HepG2 (cell line): ENCODE measurements around the gene FSCN2. TPM values are rescaled to one million over a fixed set of nuclear protein-coding genes. Genes with fewer than 3 reads are reported as not detected.

Source experiments
- AGO1 ChIP-seq: fragments of 200-400 bp; formaldehyde crosslinking; IDR thresholded peaks from 2 replicates; pipeline ENCODE4 v1.6.1; 2017; ENCODE audit warnings: mild to moderate bottlenecking, low read depth, low read length, moderate library complexity; ENCODE audit not compliant: poor library complexity, severe bottlenecking
- BRD4 ChIP-seq: sonication (generic); formaldehyde crosslinking; IDR thresholded peaks from 2 replicates; pipeline ENCODE4 v1.4.0; 2020; ENCODE audit warnings: missing genetic modification reagents
- EZH2 ChIP-seq: conservative IDR thresholded peaks from 2 replicates; pipeline ENCODE4 v1.6.1; 2012; ENCODE audit warnings: mild to moderate bottlenecking, low read depth, low read length, moderate library complexity
- HOMEZ ChIP-seq: IDR thresholded peaks from 2 replicates; pipeline ENCODE4 v1.6.1; 2016; ENCODE audit warnings: low read depth
- KMT2B ChIP-seq: IDR thresholded peaks from 2 replicates; pipeline ENCODE4 v1.6.1; 2016; ENCODE audit warnings: missing genetic modification reagents, missing compliant biosample characterization
- NFKBIZ ChIP-seq: IDR thresholded peaks from 2 replicates; pipeline ENCODE4 v1.6.1; 2018; ENCODE audit warnings: missing genetic modification reagents, missing compliant biosample characterization
- PCBP1 ChIP-seq: fragments of 200-400 bp; formaldehyde crosslinking; IDR thresholded peaks from 2 replicates; pipeline ENCODE4 v1.6.1; 2017; ENCODE audit warnings: mild to moderate bottlenecking, low read depth, low read length, borderline replicate concordance
- RFXAP ChIP-seq: sonication (generic); formaldehyde crosslinking; IDR thresholded peaks from 2 replicates; pipeline ENCODE4 v1.4.0; 2020; ENCODE audit warnings: missing genetic modification reagents, borderline replicate concordance
- ZFYVE20 ChIP-seq: sonication (generic); formaldehyde crosslinking; IDR thresholded peaks from 2 replicates; pipeline ENCODE4 v1.8.0; 2023; ENCODE audit warnings: low read depth, mild to moderate bottlenecking, moderate library complexity, missing genetic modification reagents, borderline replicate concordance
- ZNF232 ChIP-seq: sonication (generic); formaldehyde crosslinking; IDR thresholded peaks from 2 replicates; pipeline ENCODE4 v1.4.0; 2020; ENCODE audit warnings: missing genetic modification reagents, borderline replicate concordance
- ZNF619 ChIP-seq: sonication (generic); formaldehyde crosslinking; IDR thresholded peaks from 2 replicates; pipeline ENCODE4 v1.4.0; 2020; ENCODE audit warnings: mild to moderate bottlenecking, missing genetic modification reagents
- ZNF709 ChIP-seq: sonication (generic); formaldehyde crosslinking; IDR thresholded peaks from 2 replicates; pipeline ENCODE4 v1.5.0; 2020; ENCODE audit warnings: mild to moderate bottlenecking, missing genetic modification reagents
- ZNF766 ChIP-seq: sonication (generic); formaldehyde crosslinking; IDR thresholded peaks from 2 replicates; pipeline ENCODE4 v1.5.0; 2020; ENCODE audit warnings: missing genetic modification reagents, borderline replicate concordance
- polyA plus RNA-seq, 8 experiments: library from polyadenylated mRNA; depleted of rRNA in 3 of 8; stranded (reverse) in 7 of 8; unstranded in 1 of 8; fragments of >200 nt; fragmentation: Illumina TruSeq in 4 of 8; extraction: Trizol in 4 of 8; gene quantifications; 2 replicates each; pipeline versions ENCODE4 v1.2.1 to v1.2.3, GENCODE V29; 2011 to 2016; ENCODE audit warnings: low read depth in 4 of 8, missing spikeins in 1 of 8, mixed read lengths in 1 of 8; ENCODE audit not compliant: insufficient read depth in 1 of 8
- total RNA-seq, 5 experiments: library from RNA; depleted of rRNA; stranded (reverse); fragments of >200 nt; fragmentation: Illumina TruSeq; extraction: Trizol; gene quantifications; 2 replicates each; pipeline ENCODE4 v1.2.3, GENCODE V29; 2016; ENCODE audit warnings: low read depth in 1 of 5
- TF ChIP-seq, protein P1 (sequence below): sonication (generic); formaldehyde crosslinking; IDR thresholded peaks from one replicate; pipeline ENCODE4 v1.5.1; 2020; ENCODE audit warnings: mild to moderate bottlenecking, missing genetic modification reagents; ENCODE audit errors: not compliant biosample characterization
- TF ChIP-seq, protein P2 (sequence below): IDR thresholded peaks from 2 replicates; pipeline ENCODE4 v1.6.1; 2016; ENCODE audit warnings: mild to moderate bottlenecking
- TF ChIP-seq, protein P3 (sequence below): IDR thresholded peaks from 2 replicates; pipeline ENCODE4 v1.6.1; 2018; ENCODE audit warnings: missing genetic modification reagents, mild to moderate bottlenecking, missing compliant biosample characterization

The FSCN2 gene
- total and polyA plus RNA-seq, 2 of the 13 experiments (the other 11 are each of a cell fraction or from before 2014, with no cell fraction given), result 0.09 TPM; not detected in 1

GRCh38 chr17:81487487-81488275 lies 40.5 kb upstream of the FSCN2 start (continued):
- TF ChIP-seq, protein P1, sequence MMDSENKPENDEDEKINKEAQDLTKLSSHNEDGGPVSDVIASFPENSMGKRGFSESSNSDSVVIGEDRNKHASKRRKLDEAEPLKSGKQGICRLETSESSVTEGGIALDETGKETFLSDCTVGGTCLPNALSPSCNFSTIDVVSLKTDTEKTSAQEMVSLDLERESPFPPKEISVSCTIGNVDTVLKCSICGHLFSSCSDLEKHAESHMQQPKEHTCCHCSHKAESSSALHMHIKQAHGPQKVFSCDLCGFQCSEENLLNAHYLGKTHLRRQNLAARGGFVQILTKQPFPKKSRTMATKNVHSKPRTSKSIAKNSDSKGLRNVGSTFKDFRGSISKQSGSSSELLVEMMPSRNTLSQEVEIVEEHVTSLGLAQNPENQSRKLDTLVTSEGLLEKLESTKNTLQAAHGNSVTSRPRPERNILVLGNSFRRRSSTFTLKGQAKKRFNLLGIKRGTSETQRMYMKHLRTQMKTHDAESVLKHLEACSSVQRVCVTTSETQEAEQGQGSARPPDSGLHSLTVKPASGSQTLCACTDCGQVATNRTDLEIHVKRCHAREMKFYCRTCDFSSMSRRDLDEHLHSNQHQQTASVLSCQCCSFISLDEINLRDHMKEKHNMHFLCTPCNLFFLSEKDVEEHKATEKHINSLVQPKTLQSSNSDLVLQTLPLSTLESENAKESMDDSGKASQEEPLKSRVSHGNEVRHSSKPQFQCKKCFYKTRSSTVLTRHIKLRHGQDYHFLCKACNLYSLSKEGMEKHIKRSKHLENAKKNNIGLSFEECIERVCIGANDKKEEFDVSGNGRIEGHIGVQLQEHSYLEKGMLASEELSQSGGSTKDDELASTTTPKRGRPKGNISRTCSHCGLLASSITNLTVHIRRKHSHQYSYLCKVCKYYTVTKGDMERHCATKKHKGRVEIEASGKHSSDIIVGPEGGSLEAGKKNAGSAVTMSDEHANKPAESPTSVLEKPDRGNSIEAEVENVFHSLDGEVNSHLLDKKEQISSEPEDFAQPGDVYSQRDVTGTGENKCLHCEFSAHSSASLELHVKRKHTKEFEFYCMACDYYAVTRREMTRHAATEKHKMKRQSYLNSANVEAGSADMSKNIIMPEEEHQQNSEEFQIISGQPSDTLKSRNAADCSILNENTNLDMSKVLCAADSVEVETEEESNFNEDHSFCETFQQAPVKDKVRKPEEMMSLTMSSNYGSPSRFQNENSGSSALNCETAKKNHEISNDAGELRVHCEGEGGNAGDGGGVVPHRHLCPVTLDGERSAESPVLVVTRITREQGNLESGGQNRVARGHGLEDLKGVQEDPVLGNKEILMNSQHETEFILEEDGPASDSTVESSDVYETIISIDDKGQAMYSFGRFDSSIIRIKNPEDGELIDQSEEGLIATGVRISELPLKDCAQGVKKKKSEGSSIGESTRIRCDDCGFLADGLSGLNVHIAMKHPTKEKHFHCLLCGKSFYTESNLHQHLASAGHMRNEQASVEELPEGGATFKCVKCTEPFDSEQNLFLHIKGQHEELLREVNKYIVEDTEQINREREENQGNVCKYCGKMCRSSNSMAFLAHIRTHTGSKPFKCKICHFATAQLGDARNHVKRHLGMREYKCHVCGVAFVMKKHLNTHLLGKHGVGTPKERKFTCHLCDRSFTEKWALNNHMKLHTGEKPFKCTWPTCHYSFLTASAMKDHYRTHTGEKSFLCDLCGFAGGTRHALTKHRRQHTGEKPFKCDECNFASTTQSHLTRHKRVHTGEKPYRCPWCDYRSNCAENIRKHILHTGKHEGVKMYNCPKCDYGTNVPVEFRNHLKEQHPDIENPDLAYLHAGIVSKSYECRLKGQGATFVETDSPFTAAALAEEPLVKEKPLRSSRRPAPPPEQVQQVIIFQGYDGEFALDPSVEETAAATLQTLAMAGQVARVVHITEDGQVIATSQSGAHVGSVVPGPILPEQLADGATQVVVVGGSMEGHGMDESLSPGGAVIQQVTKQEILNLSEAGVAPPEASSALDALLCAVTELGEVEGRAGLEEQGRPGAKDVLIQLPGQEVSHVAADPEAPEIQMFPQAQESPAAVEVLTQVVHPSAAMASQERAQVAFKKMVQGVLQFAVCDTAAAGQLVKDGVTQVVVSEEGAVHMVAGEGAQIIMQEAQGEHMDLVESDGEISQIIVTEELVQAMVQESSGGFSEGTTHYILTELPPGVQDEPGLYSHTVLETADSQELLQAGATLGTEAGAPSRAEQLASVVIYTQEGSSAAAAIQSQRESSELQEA (CRISPR knock-in tag), result peak; percentile 92
- TF ChIP-seq NFKBIZ (CRISPR knock-in tag), result peak; percentile 44; the same call in 1 of the 2 replicates
- TF ChIP-seq ZNF766 (CRISPR knock-in tag), result no peak
- TF ChIP-seq PCBP1, result no peak
- no peak for TF ChIP-seq ZNF619 (CRISPR knock-in tag)
- TF ChIP-seq, protein P2, sequence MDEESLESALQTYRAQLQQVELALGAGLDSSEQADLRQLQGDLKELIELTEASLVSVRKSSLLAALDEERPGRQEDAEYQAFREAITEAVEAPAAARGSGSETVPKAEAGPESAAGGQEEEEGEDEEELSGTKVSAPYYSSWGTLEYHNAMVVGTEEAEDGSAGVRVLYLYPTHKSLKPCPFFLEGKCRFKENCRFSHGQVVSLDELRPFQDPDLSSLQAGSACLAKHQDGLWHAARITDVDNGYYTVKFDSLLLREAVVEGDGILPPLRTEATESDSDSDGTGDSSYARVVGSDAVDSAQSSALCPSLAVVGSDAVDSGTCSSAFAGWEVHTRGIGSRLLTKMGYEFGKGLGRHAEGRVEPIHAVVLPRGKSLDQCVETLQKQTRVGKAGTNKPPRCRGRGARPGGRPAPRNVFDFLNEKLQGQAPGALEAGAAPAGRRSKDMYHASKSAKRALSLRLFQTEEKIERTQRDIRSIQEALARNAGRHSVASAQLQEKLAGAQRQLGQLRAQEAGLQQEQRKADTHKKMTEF (CRISPR knock-in tag), result 0 out of 2 replicates have a peak, but pooled peaks have one; percentile 71
- no peak for TF ChIP-seq HOMEZ (CRISPR knock-in tag)
- TF ChIP-seq RFXAP, result peak; percentile 77; the same call in 1 of the 2 replicates
- peak; percentile 20; the same call in 1 of the 2 replicates for TF ChIP-seq BRD4 (CRISPR knock-in tag)
- TF ChIP-seq, protein P3, sequence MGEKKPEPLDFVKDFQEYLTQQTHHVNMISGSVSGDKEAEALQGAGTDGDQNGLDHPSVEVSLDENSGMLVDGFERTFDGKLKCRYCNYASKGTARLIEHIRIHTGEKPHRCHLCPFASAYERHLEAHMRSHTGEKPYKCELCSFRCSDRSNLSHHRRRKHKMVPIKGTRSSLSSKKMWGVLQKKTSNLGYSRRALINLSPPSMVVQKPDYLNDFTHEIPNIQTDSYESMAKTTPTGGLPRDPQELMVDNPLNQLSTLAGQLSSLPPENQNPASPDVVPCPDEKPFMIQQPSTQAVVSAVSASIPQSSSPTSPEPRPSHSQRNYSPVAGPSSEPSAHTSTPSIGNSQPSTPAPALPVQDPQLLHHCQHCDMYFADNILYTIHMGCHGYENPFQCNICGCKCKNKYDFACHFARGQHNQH (CRISPR knock-in tag), result peak; percentile 49; the same call in 1 of the 2 replicates
- TF ChIP-seq ZFYVE20, result 0 out of 2 replicates have a peak, but pooled peaks have one; percentile 84
- no peak for TF ChIP-seq EZH2
- TF ChIP-seq ZNF709 (CRISPR knock-in tag), result peak; percentile 93
- TF ChIP-seq ZNF232, result 0 out of 2 replicates have a peak, but pooled peaks have one; percentile 51
- TF ChIP-seq AGO1, result no peak
- TF ChIP-seq KMT2B (CRISPR knock-in tag), result no peak
